Endodermal cell (in vitro differentiated cells): Measurements from ENCODE around the gene KCNAB2. TPM values are rescaled to one million over a fixed set of nuclear protein-coding genes. Genes with fewer than 3 reads are reported as not detected.

ENCODE experiments used
- DNase-seq: peaks from one replicate; pipeline ENCODE4 v3.0.0-alpha.2; 2017
- H3K27ac ChIP-seq: 2 replicates; pipeline ENCODE4 v1.5.1; 2013; ENCODE audit warnings: mild to moderate bottlenecking, low read depth, low read length, moderate library complexity
- H3K27me3 ChIP-seq: 2 replicates; pipeline ENCODE4 v1.6.1; 2013; ENCODE audit warnings: mild to moderate bottlenecking, low read length, moderate library complexity; ENCODE audit not compliant: insufficient read depth, control insufficient read depth, poor library complexity, severe bottlenecking
- H3K36me3 ChIP-seq: 2 replicates; pipeline ENCODE4 v1.7.0; 2013; ENCODE audit warnings: mild to moderate bottlenecking, low read length, moderate library complexity; ENCODE audit not compliant: control insufficient read depth, insufficient read depth
- H3K4me1 ChIP-seq: one replicate; pipeline ENCODE4 v1.7.0; 2013; ENCODE audit warnings: low read length; ENCODE audit not compliant: control insufficient read depth, insufficient read depth
- H3K4me3 ChIP-seq: 2 replicates; pipeline ENCODE4 v1.5.1; 2013; ENCODE audit warnings: mild to moderate bottlenecking, low read length, moderate library complexity
- H3K9ac ChIP-seq: 2 replicates; pipeline ENCODE4 v1.6.1; 2013; ENCODE audit warnings: mild to moderate bottlenecking, low read length, moderate library complexity; ENCODE audit not compliant: poor library complexity, severe bottlenecking; ENCODE audit errors: extremely low read depth
- H3K9me3 ChIP-seq: 2 replicates; pipeline ENCODE4 v1.6.1; 2013; ENCODE audit warnings: mild to moderate bottlenecking, low read length, moderate library complexity; ENCODE audit not compliant: control insufficient read depth
- H3K27ac Mint-ChIP-seq: 2 replicates; pipeline ENCODE4 v1.8.0; 2020; ENCODE audit warnings: mixed read lengths
- H3K27me3 Mint-ChIP-seq: 2 replicates; pipeline ENCODE4 v1.8.0; 2021; ENCODE audit warnings: mild to moderate bottlenecking, mixed read lengths; ENCODE audit not compliant: insufficient read depth
- H3K36me3 Mint-ChIP-seq: 2 replicates; pipeline ENCODE4 v1.8.0; 2020; ENCODE audit warnings: low read depth, mixed read lengths
- H3K4me1 Mint-ChIP-seq: 2 replicates; pipeline ENCODE4 v1.8.0; 2020; ENCODE audit warnings: mixed read lengths
- H3K4me3 Mint-ChIP-seq: 2 replicates; pipeline ENCODE4 v1.8.0; 2020; ENCODE audit warnings: mild to moderate bottlenecking, moderate library complexity, mixed read lengths
- H3K9me3 Mint-ChIP-seq: 2 replicates; pipeline ENCODE4 v1.8.0; 2020; ENCODE audit warnings: mild to moderate bottlenecking, mixed read lengths
- WGBS, 2 experiments: methylation state at CpG; one replicate each; pipeline versions ENCODE4 v1.1.5 to v1.1.7; 2013; ENCODE audit warnings: missing lambda C conversion rate in 2 of 2, mixed read lengths in 1 of 2; ENCODE audit not compliant: insufficient coverage in 1 of 2, insufficient read length in 1 of 2; 5-methylcytosine and 5-hydroxymethylcytosine counted together
- total RNA-seq, 2 donors: library from RNA; stranded (reverse); fragmentation: NEBNext Ultra II Directional in 1 of 2; extraction: Animal tissue kit (Norgen Biotek cat#: 25700) in 1 of 2; gene quantifications; 2 replicates in 1 of 2; 3 replicates in 1 of 2; pipeline ENCODE4 v1.2.1, GENCODE V29; 2021
- TF ChIP-seq, protein P1 (sequence below): fragments of 200-600 bp; sonication (generic); conservative IDR thresholded peaks from 2 replicates; pipeline ENCODE4 v1.5.0; 2021; ENCODE audit warnings: antibody characterized with exemption, mild to moderate bottlenecking

The KCNAB2 gene
- total RNA-seq, 2 donors from 2014 or later: 14.9 to 22.9 TPM

DNA sequence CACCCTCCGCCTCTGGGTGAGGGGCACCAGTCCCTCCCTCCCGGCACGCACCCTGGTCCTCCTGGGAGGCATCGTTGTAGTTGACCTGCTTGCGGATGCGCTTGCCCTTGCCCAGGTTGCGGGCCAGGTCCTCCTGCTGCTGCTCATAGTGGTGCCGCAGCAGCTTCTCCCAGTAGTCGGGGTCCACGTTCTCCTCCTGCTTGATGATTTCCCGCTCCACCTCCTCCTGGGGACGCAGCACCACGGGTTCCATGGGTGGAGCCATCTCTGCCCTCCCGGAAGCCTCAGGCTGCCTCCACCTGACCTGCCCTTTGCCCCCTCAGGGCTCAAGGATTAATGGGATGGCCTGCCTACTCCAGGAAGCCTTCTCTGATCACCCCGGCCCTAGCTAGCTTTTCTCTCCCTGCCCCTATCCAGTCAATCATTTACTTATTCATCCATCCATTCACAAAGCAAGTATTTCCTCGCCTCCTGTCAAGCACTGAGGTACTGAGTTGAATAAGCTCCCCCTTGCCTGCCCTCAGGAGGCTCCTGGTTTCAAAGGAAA, 80.9 kb downstream of the KCNAB2 start:
- Histone ChIP-seq H3K4me3 (no peak overlapping the region), H3K27ac (no peak overlapping the region), H3K9me3 (no peaks in the 10 kb centered on the region), H3K27me3 (no peaks in the 10 kb centered on the region), H3K9ac (no peak overlapping the region), H3K36me3 (no peaks in the 10 kb centered on the region), H3K4me1 (no peaks in the 10 kb centered on the region)
- Mint-ChIP-seq H3K9me3 (no peaks in the 10 kb centered on the region), H3K4me3 (no peak overlapping the region), H3K4me1 (no peaks in the 10 kb centered on the region), H3K27ac (no peak overlapping the region), H3K36me3 (no peaks in the 10 kb centered on the region), H3K27me3 (peaks cover 29% of the 10 kb centered on the region)
- TF ChIP-seq, protein P1, sequence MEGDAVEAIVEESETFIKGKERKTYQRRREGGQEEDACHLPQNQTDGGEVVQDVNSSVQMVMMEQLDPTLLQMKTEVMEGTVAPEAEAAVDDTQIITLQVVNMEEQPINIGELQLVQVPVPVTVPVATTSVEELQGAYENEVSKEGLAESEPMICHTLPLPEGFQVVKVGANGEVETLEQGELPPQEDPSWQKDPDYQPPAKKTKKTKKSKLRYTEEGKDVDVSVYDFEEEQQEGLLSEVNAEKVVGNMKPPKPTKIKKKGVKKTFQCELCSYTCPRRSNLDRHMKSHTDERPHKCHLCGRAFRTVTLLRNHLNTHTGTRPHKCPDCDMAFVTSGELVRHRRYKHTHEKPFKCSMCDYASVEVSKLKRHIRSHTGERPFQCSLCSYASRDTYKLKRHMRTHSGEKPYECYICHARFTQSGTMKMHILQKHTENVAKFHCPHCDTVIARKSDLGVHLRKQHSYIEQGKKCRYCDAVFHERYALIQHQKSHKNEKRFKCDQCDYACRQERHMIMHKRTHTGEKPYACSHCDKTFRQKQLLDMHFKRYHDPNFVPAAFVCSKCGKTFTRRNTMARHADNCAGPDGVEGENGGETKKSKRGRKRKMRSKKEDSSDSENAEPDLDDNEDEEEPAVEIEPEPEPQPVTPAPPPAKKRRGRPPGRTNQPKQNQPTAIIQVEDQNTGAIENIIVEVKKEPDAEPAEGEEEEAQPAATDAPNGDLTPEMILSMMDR: no peak
- no peak for DNase-seq
- 91 to 93% methylated on average over 13 to 16 of the region's 16 CpGs for WGBS, 2 experiments

DNA sequence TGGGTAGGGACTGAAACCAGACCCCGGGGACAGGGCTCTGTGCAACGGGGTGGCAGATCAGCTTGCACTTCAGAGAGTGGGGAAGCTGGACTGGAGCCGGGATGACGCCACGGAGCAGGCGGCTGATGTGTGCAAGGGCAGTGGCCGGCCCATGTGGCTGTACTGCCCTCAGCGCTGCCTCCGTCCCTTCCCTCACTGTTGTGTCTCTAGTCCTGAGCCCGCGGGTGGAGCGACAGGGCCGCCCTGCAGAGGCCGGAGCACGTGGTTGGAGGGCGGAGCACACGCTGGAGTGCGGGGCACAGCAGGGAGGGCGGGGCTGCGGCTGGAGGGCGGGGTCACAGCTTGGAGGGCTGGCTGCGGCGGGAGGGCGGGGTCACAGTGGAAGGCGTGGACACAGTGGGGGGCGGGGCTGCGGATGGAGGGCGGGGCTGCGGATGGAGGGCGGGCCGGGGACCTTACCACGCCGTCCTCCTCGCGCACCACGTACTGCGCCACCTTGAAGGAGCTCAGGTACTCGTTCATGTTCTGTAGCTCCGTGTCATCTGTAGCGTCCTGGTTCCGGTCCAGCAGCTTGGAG, 82.0 kb downstream of the KCNAB2 start:
- Histone ChIP-seq H3K36me3 (no peaks in the 10 kb centered on the region), H3K27me3 (no peaks in the 10 kb centered on the region), H3K9ac (no peak overlapping the region), H3K4me3 (no peak overlapping the region), H3K9me3 (no peaks in the 10 kb centered on the region), H3K4me1 (no peaks in the 10 kb centered on the region), H3K27ac (no peak overlapping the region)
- no peaks in the 10 kb centered on the region for H3K36me3 Mint-ChIP-seq
- no peak overlapping the region for H3K4me3 Mint-ChIP-seq
- WGBS, 2 experiments: 60 to 70% methylated on average over 18 to 41 of the region's 41 CpGs
- no peak overlapping the region for H3K27ac Mint-ChIP-seq
- no peaks in the 10 kb centered on the region for H3K4me1 Mint-ChIP-seq
- DNase-seq: peak; percentile 97
- TF ChIP-seq, protein P1: no peak
- H3K9me3 Mint-ChIP-seq: peaks cover 6% of the 10 kb centered on the region
- H3K27me3 Mint-ChIP-seq: peaks cover 38% of the 10 kb centered on the region

DNA sequence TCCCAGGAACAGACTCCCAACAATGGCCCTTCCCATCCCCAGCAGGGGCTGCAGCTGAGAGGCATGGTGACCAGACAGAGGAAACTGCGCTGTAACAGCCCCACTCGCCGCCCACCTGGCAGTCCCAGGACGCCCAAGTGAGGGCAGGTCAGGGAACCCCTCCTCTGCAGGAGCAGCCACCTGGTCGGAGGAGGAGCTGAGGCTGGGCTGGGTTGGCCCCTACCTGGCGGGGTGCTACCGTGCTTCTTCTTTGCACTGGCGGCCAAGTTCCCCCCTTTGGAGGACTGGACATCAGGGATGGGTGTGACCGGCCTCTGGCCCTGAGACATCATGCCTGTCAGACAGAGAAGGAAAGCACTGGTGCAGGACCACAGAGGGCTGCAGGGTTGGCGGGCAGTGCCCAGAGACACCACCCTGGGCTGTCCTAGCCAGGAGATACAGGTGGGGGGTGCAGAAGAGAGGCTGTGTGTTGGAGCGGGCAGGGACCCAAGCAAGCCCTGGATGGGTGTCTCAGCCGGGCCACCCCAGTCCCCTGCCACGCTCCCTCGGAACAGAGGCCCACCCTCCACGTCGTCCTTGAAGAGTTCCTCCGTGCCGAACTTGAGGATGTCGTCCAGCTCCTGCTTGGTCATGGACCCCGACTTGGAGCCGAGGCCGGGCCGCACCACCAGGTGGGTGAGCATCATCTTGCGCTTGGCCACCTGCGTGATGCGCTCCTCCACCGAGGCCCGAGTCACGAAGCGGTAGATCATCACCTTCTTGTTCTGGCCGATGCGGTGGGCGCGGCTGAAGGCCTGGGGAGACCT, 82.8 kb downstream of the KCNAB2 start:
- TF ChIP-seq, protein P1: no peak
- H3K27me3 Mint-ChIP-seq: peaks cover 39% of the 10 kb centered on the region
- H3K4me3 Mint-ChIP-seq: no peak overlapping the region
- H3K27ac Mint-ChIP-seq: no peak overlapping the region
- Histone ChIP-seq H3K27me3 (no peaks in the 10 kb centered on the region), H3K27ac (no peak overlapping the region), H3K4me3 (no peak overlapping the region), H3K9me3 (no peaks in the 10 kb centered on the region), H3K9ac (no peak overlapping the region), H3K36me3 (no peaks in the 10 kb centered on the region), H3K4me1 (no peaks in the 10 kb centered on the region)
- DNase-seq: no peak
- WGBS, 2 experiments: 94 to 97% methylated on average over 18 to 34 of the region's 34 CpGs
- H3K4me1 Mint-ChIP-seq: no peaks in the 10 kb centered on the region
- H3K36me3 Mint-ChIP-seq: no peaks in the 10 kb centered on the region
- peaks cover 6% of the 10 kb centered on the region for H3K9me3 Mint-ChIP-seq
